PC-3 (cell line): ENCODE results near the gene BEND7.

Experiments
- CTCF ChIP-seq: fragments of 300-600 bp; sonication (generic); conservative IDR thresholded peaks from 2 replicates; pipeline ENCODE4 v1.5.1; 2017; ENCODE audit warnings: antibody characterized with exemption, low read depth, mild to moderate bottlenecking, low read length
- EZH2phosphoT487 ChIP-seq: fragments of 300-600 bp; sonication (generic); IDR thresholded peaks from 2 replicates; pipeline ENCODE4 v1.6.1; 2018; ENCODE audit warnings: mild to moderate bottlenecking, antibody characterized with exemption, low read length, borderline replicate concordance

- TF ChIP-seq CTCF: no peak
- no peak for TF ChIP-seq EZH2phosphoT487
Observed at GRCh38 chr10:13503745-13504463, 24.9 kb downstream of the BEND7 start.
